Duodenal mucosa (tissue), 2 donors: ENCODE results near the gene BRD3.

ENCODE experiments used
- H3K27ac ChIP-seq: one replicate; pipeline ENCODE4 v1.7.0; 2013; ENCODE audit warnings: low read depth, low read length
- H3K27me3 ChIP-seq, 2 donors: one replicate each; pipeline ENCODE4 v1.7.0; 2013; ENCODE audit warnings: low read length in 2 of 2, control low read depth in 1 of 2; ENCODE audit not compliant: insufficient read depth in 2 of 2, control insufficient read depth in 1 of 2
- H3K36me3 ChIP-seq, 2 donors: one replicate each; pipeline ENCODE4 v1.7.0; 2013; ENCODE audit warnings: low read length in 2 of 2, control low read depth in 1 of 2; ENCODE audit not compliant: insufficient read depth in 2 of 2, control insufficient read depth in 1 of 2
- H3K4me1 ChIP-seq, 2 donors: one replicate each; pipeline ENCODE4 v1.7.0; 2013; ENCODE audit warnings: low read length in 2 of 2, control low read depth in 1 of 2; ENCODE audit not compliant: insufficient read depth in 2 of 2, control insufficient read depth in 1 of 2
- H3K4me3 ChIP-seq, 2 donors: one replicate each; pipeline ENCODE4 v1.7.0; 2013; ENCODE audit warnings: low read length in 2 of 2, low read depth in 1 of 2
- H3K9ac ChIP-seq, 2 donors: one replicate each; pipeline ENCODE4 v1.7.0; 2013; ENCODE audit warnings: low read length in 2 of 2, low read depth in 1 of 2
- H3K9me3 ChIP-seq, 2 donors: one replicate each; pipeline ENCODE4 v1.7.0; 2013; ENCODE audit warnings: low read length in 2 of 2, control low read depth in 1 of 2; ENCODE audit not compliant: control insufficient read depth in 1 of 2

Gene BRD3

DNA sequence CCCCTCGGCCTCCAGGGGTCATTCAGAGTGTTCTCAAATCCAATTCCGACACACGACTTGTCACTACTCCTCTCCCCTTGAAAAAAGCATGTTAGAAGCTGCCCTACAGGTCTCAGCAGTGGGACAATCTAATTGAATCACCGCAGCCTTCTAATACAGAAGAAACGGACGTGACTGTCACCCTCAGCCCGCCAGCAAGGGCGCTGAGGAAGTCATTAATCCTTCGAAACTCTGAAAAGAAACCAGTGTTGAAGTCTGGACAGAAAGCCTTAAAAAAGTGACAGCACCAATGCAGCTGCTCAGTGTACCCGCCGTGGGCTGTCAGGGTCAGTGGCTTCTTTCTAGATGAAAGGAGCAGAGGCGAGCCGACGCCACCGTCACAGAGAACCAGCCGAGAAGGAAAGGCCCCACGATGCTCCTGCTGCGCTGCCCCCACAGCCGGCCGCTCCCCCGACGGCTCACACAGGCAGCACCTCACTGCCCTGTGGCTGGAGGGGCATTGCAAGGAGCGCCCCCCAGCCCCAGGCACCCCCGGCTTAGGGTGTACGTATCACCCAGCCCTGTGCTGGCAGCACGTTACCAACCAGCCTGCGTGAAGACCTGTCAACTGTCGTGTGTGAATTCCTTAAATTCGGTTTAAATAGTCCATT lies 36.9 kb downstream of the BRD3 start:
- peaks cover 4% of the 10 kb centered on the region in 2 donors for H3K4me1 ChIP-seq
- H3K27ac ChIP-seq: no peak overlapping the region
- H3K4me3 ChIP-seq: no peak overlapping the region
- H3K9ac ChIP-seq: no peak overlapping the region
- H3K9me3 ChIP-seq: no peaks in the 10 kb centered on the region
- peaks cover 27 to 54% of the 10 kb centered on the region in 2 donors for H3K36me3 ChIP-seq
- peaks cover 0 to 5% of the 10 kb centered on the region in 2 donors for H3K27me3 ChIP-seq

DNA sequence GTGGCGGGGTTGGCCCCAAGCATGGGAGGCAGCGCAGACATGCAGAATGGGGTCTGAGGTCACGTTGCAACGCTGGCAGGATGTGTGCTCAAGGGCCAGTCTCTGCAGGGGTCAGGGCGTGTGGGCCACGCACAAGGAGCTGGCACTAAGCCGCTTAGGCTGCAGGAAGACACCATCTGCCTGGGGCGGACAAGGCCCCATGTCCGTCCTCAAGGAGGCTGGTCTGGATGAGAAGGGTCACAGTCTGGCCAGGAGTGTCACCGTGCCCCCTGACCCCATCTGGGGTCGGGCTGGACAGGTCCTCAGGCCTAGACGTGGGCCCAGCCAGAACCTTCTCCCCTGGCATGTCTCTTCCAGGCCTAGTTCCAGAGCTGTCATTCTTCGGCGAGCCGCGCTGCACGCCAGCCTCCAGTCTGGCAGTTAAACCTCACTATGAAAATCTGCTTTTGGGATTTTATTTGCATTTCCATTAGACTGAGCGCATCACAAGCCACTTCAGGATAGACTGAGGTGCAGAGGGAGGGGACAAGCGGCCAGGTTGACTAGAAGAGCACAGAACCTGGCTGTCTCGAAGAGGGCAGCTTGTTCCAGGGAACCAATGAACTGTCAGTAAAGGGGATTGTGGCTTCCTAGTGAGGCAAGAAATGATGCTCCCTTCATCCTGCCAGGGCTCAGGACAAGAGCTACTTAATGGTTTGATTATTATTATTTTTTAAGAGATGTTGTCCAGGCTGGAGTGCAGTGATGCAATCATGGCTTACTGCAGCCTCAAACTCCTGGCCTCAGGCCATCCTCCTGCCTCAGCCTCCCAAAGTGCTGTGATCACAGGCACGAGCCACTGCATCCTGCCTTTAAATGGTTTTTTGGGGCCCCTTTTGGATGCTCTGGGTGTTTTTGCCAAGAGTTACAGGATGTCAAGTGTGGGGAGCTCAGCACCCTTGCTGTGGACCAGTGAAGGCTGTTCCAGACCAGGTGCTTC lies 38.3 kb downstream of the BRD3 start:
- Histone ChIP-seq H3K9ac (no peak overlapping the region), H3K27me3 (peaks cover 0 to 5% of the 10 kb centered on the region in 2 donors), H3K36me3 (peaks cover 20 to 40% of the 10 kb centered on the region in 2 donors), H3K4me1 (peaks cover 8 to 9% of the 10 kb centered on the region in 2 donors), H3K9me3 (no peaks in the 10 kb centered on the region), H3K27ac (no peak overlapping the region), H3K4me3 (no peak overlapping the region)

DNA sequence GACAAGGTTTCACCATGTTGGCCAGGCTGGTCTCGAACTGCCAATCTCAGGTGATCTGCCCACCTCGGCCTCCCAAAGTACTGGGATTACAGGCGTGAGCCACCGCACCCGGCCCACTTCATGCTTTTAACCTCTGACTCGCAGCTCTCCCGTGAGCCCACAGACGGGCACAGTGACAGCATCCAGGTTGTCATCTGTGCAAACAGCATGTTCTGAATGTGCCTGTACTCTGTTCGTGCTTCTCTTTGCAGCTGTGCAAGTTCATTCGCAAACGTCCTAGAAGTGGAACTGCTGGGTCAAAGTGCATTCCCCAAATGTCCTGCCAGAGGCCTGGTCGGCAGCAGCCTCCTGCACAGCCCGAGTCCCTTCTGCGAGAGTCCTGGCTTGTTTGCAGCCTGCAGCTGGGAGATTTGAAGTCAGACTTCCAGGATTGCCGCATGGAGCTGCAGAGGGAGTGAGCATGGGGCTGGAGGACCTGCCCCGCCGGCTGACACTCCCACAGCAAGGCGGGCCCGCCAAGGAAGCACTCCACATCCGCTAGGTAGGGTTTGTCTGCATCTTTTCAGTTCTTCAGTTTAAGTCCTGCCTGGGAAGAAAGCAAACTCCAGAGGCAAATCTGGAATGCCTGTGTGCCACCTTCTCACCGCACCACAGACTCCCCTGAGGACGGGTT lies 39.1 kb downstream of the BRD3 start:
- H3K27ac ChIP-seq: no peak overlapping the region
- H3K4me3 ChIP-seq: no peak overlapping the region
- peaks cover 16 to 32% of the 10 kb centered on the region in 2 donors for H3K36me3 ChIP-seq
- H3K9me3 ChIP-seq: no peaks in the 10 kb centered on the region
- peaks cover 0 to 5% of the 10 kb centered on the region in 2 donors for H3K27me3 ChIP-seq
- peaks cover 8 to 9% of the 10 kb centered on the region in 2 donors for H3K4me1 ChIP-seq
- H3K9ac ChIP-seq: no peak overlapping the region

DNA sequence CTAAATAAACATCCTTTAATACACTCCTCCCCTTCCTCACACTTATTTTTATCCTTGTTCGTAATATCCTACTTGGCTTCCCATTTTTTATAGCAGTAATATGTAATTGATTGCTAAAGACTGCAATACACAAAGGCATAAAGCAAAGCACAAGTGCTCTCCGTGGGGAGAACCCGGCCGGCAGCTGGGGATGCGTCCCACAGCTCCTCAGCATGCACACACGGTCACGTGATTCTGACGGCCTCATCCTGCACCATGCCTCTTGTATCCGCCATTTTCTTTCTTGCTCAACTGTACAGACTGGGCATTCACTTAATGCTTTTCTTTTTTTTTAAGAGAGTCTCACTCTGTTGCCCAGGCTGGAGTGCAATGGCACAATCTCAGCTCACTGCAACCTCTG lies 39.8 kb downstream of the BRD3 start:
- Histone ChIP-seq H3K9me3 (no peaks in the 10 kb centered on the region), H3K27ac (no peak overlapping the region), H3K27me3 (peaks cover 0 to 5% of the 10 kb centered on the region in 2 donors), H3K36me3 (peaks cover 11 to 25% of the 10 kb centered on the region in 2 donors), H3K9ac (no peak overlapping the region), H3K4me1 (peaks cover 8 to 9% of the 10 kb centered on the region in 2 donors), H3K4me3 (no peak overlapping the region)

DNA sequence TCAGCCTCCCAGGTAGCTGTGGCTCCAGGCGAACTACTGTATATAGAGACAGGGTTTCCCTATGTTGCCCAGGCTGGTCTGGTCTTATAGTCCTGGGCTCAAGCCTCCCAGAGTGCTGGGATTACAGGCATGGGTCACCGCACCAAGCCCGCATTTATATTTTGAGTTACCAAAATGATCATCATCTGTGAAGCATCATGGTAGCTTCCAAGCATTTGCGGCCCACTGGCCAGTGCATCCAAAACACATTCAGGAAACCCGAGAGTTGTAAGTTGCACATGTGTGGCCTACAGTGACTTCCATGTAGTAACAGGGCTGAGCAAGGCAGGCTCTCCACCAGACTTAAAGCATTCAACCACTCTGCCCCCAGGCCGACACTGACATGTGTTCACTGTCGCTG lies 40.3 kb downstream of the BRD3 start:
- H3K27me3 ChIP-seq: peaks cover 0 to 5% of the 10 kb centered on the region in 2 donors
- no peak overlapping the region for H3K4me3 ChIP-seq
- peaks cover 8 to 9% of the 10 kb centered on the region in 2 donors for H3K4me1 ChIP-seq
- no peaks in the 10 kb centered on the region for H3K9me3 ChIP-seq
- H3K9ac ChIP-seq: no peak overlapping the region
- peaks cover 8 to 22% of the 10 kb centered on the region in 2 donors for H3K36me3 ChIP-seq
- no peak overlapping the region for H3K27ac ChIP-seq

DNA sequence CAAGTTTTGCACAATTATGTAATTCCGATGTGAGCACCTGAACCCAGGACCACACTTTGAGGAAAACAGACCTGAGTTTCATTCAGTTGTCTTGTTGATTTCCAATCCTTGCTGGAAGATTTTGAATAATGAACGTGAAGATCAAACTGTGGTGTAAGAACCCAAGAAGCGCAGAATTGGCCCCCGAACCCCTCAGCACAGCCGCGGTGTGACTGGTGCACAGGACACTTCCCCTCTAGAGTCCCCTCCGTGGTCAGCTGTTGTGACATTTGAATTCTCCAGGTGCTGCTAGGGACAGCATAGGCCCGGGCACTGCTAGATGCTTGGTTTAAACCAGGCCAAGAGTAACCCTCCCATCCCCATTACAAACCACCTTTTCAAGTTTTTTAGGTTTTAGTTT lies 40.8 kb downstream of the BRD3 start:
- Histone ChIP-seq H3K9me3 (no peaks in the 10 kb centered on the region), H3K4me3 (no peak overlapping the region), H3K4me1 (peaks cover 8 to 9% of the 10 kb centered on the region in 2 donors), H3K9ac (no peak overlapping the region), H3K27ac (no peak overlapping the region), H3K27me3 (peaks cover 0 to 5% of the 10 kb centered on the region in 2 donors), H3K36me3 (peaks cover 8 to 22% of the 10 kb centered on the region in 2 donors)

DNA sequence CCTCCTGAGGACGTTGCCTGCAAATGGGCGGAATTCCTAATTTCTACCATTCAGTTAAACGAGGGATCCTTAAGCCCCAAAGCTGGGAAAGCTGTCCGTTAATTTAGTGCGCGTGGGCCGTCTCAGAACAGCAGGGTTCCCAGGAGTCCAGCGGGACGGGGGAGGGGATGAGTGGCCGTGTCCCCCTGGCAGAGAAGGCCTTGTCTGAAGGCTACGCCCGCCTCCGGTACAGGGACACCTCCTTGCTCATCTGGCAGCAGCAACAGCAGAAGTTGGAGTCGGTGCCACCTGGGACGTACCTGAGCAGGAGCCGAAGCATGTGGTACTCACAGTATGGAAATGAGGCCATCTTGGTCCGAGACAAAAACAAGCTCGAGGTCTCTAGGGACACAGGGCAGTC lies 41.2 kb downstream of the BRD3 start:
- Histone ChIP-seq H3K27ac (no peak overlapping the region), H3K9ac (no peak overlapping the region), H3K4me1 (peaks cover 8 to 9% of the 10 kb centered on the region in 2 donors), H3K9me3 (no peaks in the 10 kb centered on the region), H3K4me3 (no peak overlapping the region), H3K36me3 (peaks cover 6 to 18% of the 10 kb centered on the region in 2 donors), H3K27me3 (peaks cover 0 to 5% of the 10 kb centered on the region in 2 donors)

DNA sequence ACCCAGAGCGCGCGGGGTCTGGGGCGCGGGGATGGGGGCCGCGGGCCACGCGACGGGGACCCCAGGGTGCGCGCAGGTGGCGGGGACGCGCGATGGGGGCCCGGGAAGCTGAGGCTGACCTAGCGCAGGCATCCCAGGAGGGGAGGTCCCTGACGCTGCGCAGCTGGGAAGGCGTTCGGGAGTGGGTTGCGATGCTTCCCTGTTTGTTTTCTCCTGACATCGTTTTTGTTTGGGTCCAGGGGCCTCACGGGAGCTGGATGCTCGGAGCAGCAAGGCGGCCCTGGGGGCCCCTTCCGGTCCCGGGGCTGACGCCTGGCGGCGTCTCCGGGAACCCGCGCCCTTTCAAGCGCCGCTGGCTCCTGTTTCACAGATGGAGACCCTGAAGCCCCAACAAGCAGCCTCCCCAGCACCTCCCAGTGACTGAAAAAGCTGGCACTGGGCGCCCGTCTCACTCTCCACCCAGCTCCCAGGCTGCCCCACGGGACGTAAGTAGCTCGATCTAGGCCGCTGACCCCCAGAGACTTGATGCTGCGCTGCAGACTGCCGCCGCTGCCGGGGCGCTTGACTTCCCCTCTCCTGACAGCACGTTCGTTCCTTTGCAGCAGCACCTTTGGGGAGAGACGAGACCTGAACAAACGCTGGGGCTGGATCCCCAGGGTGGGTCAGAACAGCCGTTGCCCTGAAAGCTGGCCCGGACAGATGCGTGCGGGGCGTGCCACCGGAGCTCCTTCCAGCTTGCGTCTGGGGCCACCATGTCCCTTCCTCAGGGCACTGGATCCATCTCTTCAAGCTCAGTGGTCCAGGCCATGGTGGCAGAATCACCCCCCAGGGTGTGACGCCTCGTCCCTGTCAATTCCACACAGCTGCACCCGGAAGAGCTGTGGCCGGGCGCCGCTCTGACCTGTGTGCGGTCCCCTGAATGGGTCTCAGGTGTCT lies 42.0 kb downstream of the BRD3 start:
- H3K27me3 ChIP-seq: peaks cover 0 to 5% of the 10 kb centered on the region in 2 donors
- H3K4me3 ChIP-seq: peak overlapping the region; percentile 79 to 84
- H3K36me3 ChIP-seq: peaks cover 5 to 12% of the 10 kb centered on the region in 2 donors
- no peak overlapping the region for H3K27ac ChIP-seq
- H3K9ac ChIP-seq: peak overlapping the region; percentile 33 to 38
- no peaks in the 10 kb centered on the region for H3K9me3 ChIP-seq
- peaks cover 8 to 9% of the 10 kb centered on the region in 2 donors for H3K4me1 ChIP-seq
